ENCODE data around the gene CCDC70.
"Not testable (repeated sequence)": the region's sequence is repeated elsewhere in the genome, so short reads cannot be mapped to it uniquely, and the experiment has no call there.

GRCh38 chr13:51824712-51825111, 37.1 kb upstream of the CCDC70 start:
- TF ChIP-seq CTCF (conservative IDR thresholded peaks at IDR 0.05; ENCODE audit: low read depth, low read length); EZH2phosphoT487 (IDR thresholded peaks at IDR 0.05; ENCODE audit: borderline replicate concordance, low read length): not testable (repeated sequence)
